Mesendoderm (in vitro differentiated cells): Measurements from ENCODE around the gene RAPGEF3.

ENCODE experiments used
- DNase-seq: peaks from one replicate; pipeline ENCODE4 v3.0.0; 2013
- H2AK5ac ChIP-seq: 2 replicates; pipeline ENCODE4 v1.6.1; 2013; ENCODE audit warnings: low read length, inconsistent platforms
- H2BK120ac ChIP-seq: 2 replicates; pipeline ENCODE4 v1.6.1; 2013; ENCODE audit warnings: low read depth, mild to moderate bottlenecking, low read length, moderate library complexity, mixed read lengths
- H2BK15ac ChIP-seq: replicated peaks from 2 replicates; pipeline ENCODE4 v1.6.1; 2013; ENCODE audit warnings: low read depth, mild to moderate bottlenecking, moderate library complexity
- H2BK5ac ChIP-seq: 2 replicates; pipeline ENCODE4 v1.6.1; 2013; ENCODE audit warnings: low read length, inconsistent platforms
- H3K18ac ChIP-seq: 2 replicates; pipeline ENCODE4 v1.6.1; 2013; ENCODE audit warnings: mild to moderate bottlenecking, low read length, mixed read lengths
- H3K23ac ChIP-seq: one replicate; pipeline ENCODE4 v1.6.1; 2013; ENCODE audit warnings: low read length
- H3K27ac ChIP-seq: 2 replicates; pipeline ENCODE4 v1.5.1; 2013; ENCODE audit warnings: low read depth, mild to moderate bottlenecking, inconsistent platforms, low read length, moderate library complexity
- H3K27me3 ChIP-seq: 2 replicates; pipeline ENCODE4 v1.6.1; 2013; ENCODE audit warnings: low read length, control low read depth, mild to moderate bottlenecking, inconsistent platforms; ENCODE audit not compliant: insufficient read depth, poor library complexity
- H3K36me3 ChIP-seq: 2 replicates; pipeline ENCODE4 v1.6.1; 2013; ENCODE audit warnings: low read length, inconsistent platforms; ENCODE audit not compliant: control insufficient read depth, insufficient read depth
- H3K4ac ChIP-seq: one replicate; pipeline ENCODE4 v1.6.1; 2013; ENCODE audit warnings: low read depth, mild to moderate bottlenecking, low read length, moderate library complexity
- H3K4me1 ChIP-seq: 2 replicates; pipeline ENCODE4 v1.6.1; 2013; ENCODE audit warnings: low read depth, low read length, inconsistent platforms; ENCODE audit not compliant: control insufficient read depth
- H3K4me2 ChIP-seq: 2 replicates; pipeline ENCODE4 v1.6.1; 2013; ENCODE audit warnings: low read length
- H3K4me3 ChIP-seq: 2 replicates; pipeline ENCODE4 v1.5.1; 2013; ENCODE audit warnings: mild to moderate bottlenecking, low read length
- H3K56ac ChIP-seq: one replicate; pipeline ENCODE4 v1.6.1; 2013; ENCODE audit warnings: low read length
- H3K79me1 ChIP-seq: 2 replicates; pipeline ENCODE4 v1.6.1; 2013; ENCODE audit warnings: low read length, inconsistent platforms
- H3K79me2 ChIP-seq: 2 replicates; pipeline ENCODE4 v1.6.1; 2013; ENCODE audit warnings: mild to moderate bottlenecking, low read length; ENCODE audit not compliant: control insufficient read depth, insufficient read depth
- H3K9ac ChIP-seq: 2 replicates; pipeline ENCODE4 v1.6.1; 2013; ENCODE audit warnings: low read length, inconsistent platforms
- H4K5ac ChIP-seq: one replicate; pipeline ENCODE4 v1.6.1; 2013; ENCODE audit warnings: low read length
- H4K8ac ChIP-seq: one replicate; pipeline ENCODE4 v1.6.1; 2013; ENCODE audit warnings: low read depth, mild to moderate bottlenecking, control low read depth, low read length, moderate library complexity
- WGBS: extraction: QIAGEN DNeasy Blood & Tissue Kit; methylation state at CpG from one replicate; pipeline ENCODE4 v1.1.7; 2013; ENCODE audit warnings: low lambda C conversion rate, missing lambda C conversion rate; ENCODE audit not compliant: insufficient coverage; ENCODE audit errors: extremely low coverage; 5-methylcytosine and 5-hydroxymethylcytosine counted together

The RAPGEF3 gene

GRCh38 chr12:47739979-47740378 lies 18.7 kb downstream of the RAPGEF3 start:
- H3K4me1 ChIP-seq, result peaks cover 4% of the 10 kb centered on the region
- H3K27ac ChIP-seq, result no peak overlapping the region
- H3K4ac ChIP-seq, result no peak overlapping the region
- H3K36me3 ChIP-seq, result no peaks in the 10 kb centered on the region
- no peaks in the 10 kb centered on the region for H3K79me1 ChIP-seq
- no peaks in the 10 kb centered on the region for H3K79me2 ChIP-seq
- no peak overlapping the region for H3K9ac ChIP-seq
- no peak overlapping the region for H3K56ac ChIP-seq
- WGBS, result no CpG with 5 or more reads among the region's 12 CpGs
- H3K4me3 ChIP-seq, result no peak overlapping the region
- no peak overlapping the region for H4K5ac ChIP-seq
- H3K4me2 ChIP-seq, result no peak overlapping the region
- no peak overlapping the region for H2BK15ac ChIP-seq
- no peaks in the 10 kb centered on the region for H3K27me3 ChIP-seq
- no peak overlapping the region for H2BK120ac ChIP-seq
- H4K8ac ChIP-seq, result no peak overlapping the region
- DNase-seq, result no peak
- no peak overlapping the region for H2AK5ac ChIP-seq
- H2BK5ac ChIP-seq, result no peak overlapping the region
- no peak overlapping the region for H3K23ac ChIP-seq
- H3K18ac ChIP-seq, result no peak overlapping the region

GRCh38 chr12:47739297-47739696 lies 19.4 kb downstream of the RAPGEF3 start:
- H3K4me2 ChIP-seq, result no peak overlapping the region
- no peak overlapping the region for H3K27ac ChIP-seq
- peaks cover 6% of the 10 kb centered on the region for H3K4me1 ChIP-seq
- H3K9ac ChIP-seq, result no peak overlapping the region
- no peak overlapping the region for H4K8ac ChIP-seq
- no peaks in the 10 kb centered on the region for H3K36me3 ChIP-seq
- H3K23ac ChIP-seq, result no peak overlapping the region
- WGBS, result no CpG with 5 or more reads among the region's 3 CpGs
- no peak overlapping the region for H3K4me3 ChIP-seq
- H4K5ac ChIP-seq, result no peak overlapping the region
- H3K79me1 ChIP-seq, result no peaks in the 10 kb centered on the region
- no peak overlapping the region for H3K56ac ChIP-seq
- no peaks in the 10 kb centered on the region for H3K27me3 ChIP-seq
- H2BK5ac ChIP-seq, result no peak overlapping the region
- no peak overlapping the region for H2AK5ac ChIP-seq
- no peak overlapping the region for H2BK120ac ChIP-seq
- H3K79me2 ChIP-seq, result no peaks in the 10 kb centered on the region
- H2BK15ac ChIP-seq, result no peak overlapping the region
- no peak overlapping the region for H3K4ac ChIP-seq
- no peak for DNase-seq
- H3K18ac ChIP-seq, result no peak overlapping the region

- Histone ChIP-seq H3K79me2 (no peaks in the 10 kb centered on the region), H3K79me1 (no peaks in the 10 kb centered on the region), H3K18ac (no peak overlapping the region), H3K4me3 (no peak overlapping the region), H3K27ac (no peak overlapping the region), H3K4ac (no peak overlapping the region), H3K4me1 (peaks cover 6% of the 10 kb centered on the region), H4K5ac (no peak overlapping the region), H3K27me3 (no peaks in the 10 kb centered on the region), H3K4me2 (no peak overlapping the region), H2BK120ac (no peak overlapping the region), H3K36me3 (no peaks in the 10 kb centered on the region), H2BK15ac (no peak overlapping the region), H3K23ac (no peak overlapping the region), H2BK5ac (no peak overlapping the region), H3K9ac (no peak overlapping the region), H2AK5ac (no peak overlapping the region), H4K8ac (no peak overlapping the region), H3K56ac (no peak overlapping the region)
- DNase-seq, result no peak
- WGBS, result no CpG with 5 or more reads among the region's 17 CpGs
Measured at GRCh38 chr12:47737936-47738594, 20.6 kb downstream of the RAPGEF3 start.

- Histone ChIP-seq H3K79me1 (no peaks in the 10 kb centered on the region), H3K36me3 (no peaks in the 10 kb centered on the region), H3K23ac (no peak overlapping the region), H3K18ac (no peak overlapping the region), H3K4me3 (no peak overlapping the region), H2BK5ac (no peak overlapping the region), H3K4me2 (no peak overlapping the region), H3K4ac (no peak overlapping the region), H3K79me2 (no peaks in the 10 kb centered on the region), H2BK120ac (no peak overlapping the region), H3K27me3 (no peaks in the 10 kb centered on the region), H3K56ac (no peak overlapping the region), H3K27ac (no peak overlapping the region), H2AK5ac (no peak overlapping the region), H4K5ac (no peak overlapping the region), H3K4me1 (peaks cover 6% of the 10 kb centered on the region), H4K8ac (no peak overlapping the region), H2BK15ac (no peak overlapping the region), H3K9ac (no peak overlapping the region)
- no CpG with 5 or more reads among the region's 19 CpGs for WGBS
- no peak for DNase-seq
Measured at GRCh38 chr12:47736877-47737676, 21.6 kb downstream of the RAPGEF3 start.

- Histone ChIP-seq H3K4me1 (peaks cover 6% of the 10 kb centered on the region), H3K23ac (no peak overlapping the region), H4K5ac (no peak overlapping the region), H2BK120ac (no peak overlapping the region), H3K56ac (no peak overlapping the region), H3K27me3 (no peaks in the 10 kb centered on the region), H2AK5ac (no peak overlapping the region), H3K27ac (no peak overlapping the region), H4K8ac (no peak overlapping the region), H3K79me1 (no peaks in the 10 kb centered on the region), H2BK5ac (no peak overlapping the region), H2BK15ac (no peak overlapping the region), H3K4me3 (no peak overlapping the region), H3K36me3 (no peaks in the 10 kb centered on the region), H3K9ac (no peak overlapping the region), H3K79me2 (no peaks in the 10 kb centered on the region), H3K4ac (no peak overlapping the region), H3K4me2 (no peak overlapping the region), H3K18ac (no peak overlapping the region)
- WGBS, result no CpG with 5 or more reads among the region's 4 CpGs
- no peak for DNase-seq
Measured at GRCh38 chr12:47736216-47736615, 22.5 kb downstream of the RAPGEF3 start.
